GM23338 (cell line): Measurements from ENCODE around the gene NCOA7. TPM values are rescaled to one million over a fixed set of nuclear protein-coding genes. Genes with fewer than 3 reads are reported as not detected.

Source experiments
- ATAC-seq: fragments of 200-7000 bp; cut with Tn5 transposase; 3 replicates; pipeline ENCODE4 v1.9.1; 2020
- DNase-seq: peaks from one replicate; pipeline ENCODE4 v3.0.0-alpha.2; 2015; ENCODE audit warnings: low spot score
- H2AFZ ChIP-seq: fragments of 200-600 bp; sonication (generic); 2 replicates; pipeline ENCODE4 v1.8.0; 2016; ENCODE audit warnings: antibody characterized with exemption, mild to moderate bottlenecking, moderate library complexity
- H3F3A ChIP-seq: fragments of 200-600 bp; sonication (generic); replicated peaks from 2 replicates; pipeline ENCODE4 v1.8.0; 2017; ENCODE audit warnings: antibody characterized with exemption, mixed run types, low read depth
- H3K27ac ChIP-seq: fragments of 200-600 bp; sonication (generic); 2 replicates; pipeline ENCODE4 v1.6.1; 2016; ENCODE audit warnings: low read depth
- H3K27me3 ChIP-seq: fragments of 200-600 bp; sonication (generic); 2 replicates; pipeline ENCODE4 v1.8.0; 2016; ENCODE audit warnings: mild to moderate bottlenecking, mixed run types, moderate library complexity; ENCODE audit not compliant: insufficient read depth
- H3K36me3 ChIP-seq: fragments of 200-600 bp; sonication (generic); 2 replicates; pipeline ENCODE4 v1.8.0; 2016; ENCODE audit warnings: mild to moderate bottlenecking; ENCODE audit not compliant: insufficient read depth
- H3K4me1 ChIP-seq: fragments of 200-600 bp; sonication (generic); 2 replicates; pipeline ENCODE4 v1.8.0; 2016; ENCODE audit warnings: mild to moderate bottlenecking, moderate library complexity; ENCODE audit not compliant: insufficient read depth
- H3K4me2 ChIP-seq: fragments of 200-600 bp; sonication (generic); 2 replicates; pipeline ENCODE4 v1.7.1; 2017; ENCODE audit warnings: mixed run types
- H3K4me3 ChIP-seq: fragments of 200-600 bp; sonication (generic); 2 replicates; pipeline ENCODE4 v1.6.1; 2016; ENCODE audit warnings: mixed run types
- H3K79me2 ChIP-seq: fragments of 200-600 bp; sonication (generic); replicated peaks from 2 replicates; pipeline ENCODE4 v1.8.0; 2017; ENCODE audit warnings: mild to moderate bottlenecking; ENCODE audit not compliant: insufficient read depth
- H3K9me2 ChIP-seq: fragments of 200-600 bp; sonication (generic); 2 replicates; pipeline ENCODE4 v1.8.0; 2017; ENCODE audit not compliant: insufficient read depth
- H4K20me1 ChIP-seq: fragments of 200-600 bp; sonication (generic); replicated peaks from 2 replicates; pipeline ENCODE4 v1.8.0; 2017; ENCODE audit warnings: mild to moderate bottlenecking; ENCODE audit not compliant: insufficient read depth
- H3K27ac Mint-ChIP-seq: 2 replicates; pipeline ENCODE4 v1.8.0; 2020; ENCODE audit warnings: inconsistent platforms, mild to moderate bottlenecking, moderate library complexity, mixed read lengths
- H3K27me3 Mint-ChIP-seq: 3 replicates; pipeline ENCODE4 v1.8.0; 2022; ENCODE audit warnings: low read depth, mild to moderate bottlenecking, moderate library complexity, mixed read lengths, inconsistent platforms; ENCODE audit not compliant: insufficient read depth, poor library complexity
- H3K36me3 Mint-ChIP-seq: 3 replicates; pipeline ENCODE4 v1.8.0; 2021; ENCODE audit warnings: low read depth, mild to moderate bottlenecking, inconsistent platforms, moderate library complexity, mixed read lengths
- H3K4me1 Mint-ChIP-seq: 3 replicates; pipeline ENCODE4 v1.8.0; 2020; ENCODE audit warnings: mild to moderate bottlenecking, inconsistent platforms, mixed read lengths
- H3K4me3 Mint-ChIP-seq: 3 replicates; pipeline ENCODE4 v1.8.0; 2021; ENCODE audit warnings: moderate library complexity, mild to moderate bottlenecking, inconsistent platforms, mixed read lengths
- H3K9me3 Mint-ChIP-seq: 3 replicates; pipeline ENCODE4 v1.8.0; 2020; ENCODE audit warnings: moderate library complexity, mild to moderate bottlenecking, inconsistent platforms, mixed read lengths
- CREB1 ChIP-seq: fragments of 250-450 bp; sonication (Bioruptor Pico); IDR thresholded peaks from 2 replicates; pipeline ENCODE4 v1.5.0; 2020; ENCODE audit warnings: low read depth, mild to moderate bottlenecking, moderate library complexity
- CTCF ChIP-seq, 2 experiments: fragments of 200-600 bp in 1 of 2; sonication (generic) in 1 of 2; conservative IDR thresholded peaks; 2 replicates each; pipeline versions ENCODE4 v1.5.1 to v1.6.1; 2016 to 2017; ENCODE audit warnings: antibody characterized with exemption in 2 of 2, low read depth in 2 of 2, mild to moderate bottlenecking in 2 of 2, moderate library complexity in 1 of 2
- ETS1 ChIP-seq: IDR thresholded peaks from 2 replicates; pipeline ENCODE4 v1.6.1; 2016; ENCODE audit warnings: antibody characterized with exemption
- EZH2 ChIP-seq: fragments of 200-600 bp; sonication (generic); IDR thresholded peaks from one replicate; pipeline ENCODE4 v1.8.0; 2017; ENCODE audit warnings: antibody characterized with exemption, mild to moderate bottlenecking, low read depth; ENCODE audit not compliant: unreplicated experiment
- EZH2phosphoT487 ChIP-seq: fragments of 200-600 bp; sonication (generic); IDR thresholded peaks from one replicate; pipeline ENCODE4 v1.8.1; 2018; ENCODE audit warnings: antibody characterized with exemption; ENCODE audit not compliant: unreplicated experiment
- JUNB ChIP-seq: IDR thresholded peaks from one replicate; pipeline ENCODE4 v1.6.1; 2016; ENCODE audit warnings: antibody characterized with exemption; ENCODE audit not compliant: unreplicated experiment
- NANOG ChIP-seq: IDR thresholded peaks from 2 replicates; pipeline ENCODE4 v1.6.1; 2016; ENCODE audit warnings: antibody characterized with exemption, borderline replicate concordance
- POLR2AphosphoS5 ChIP-seq: IDR thresholded peaks from 2 replicates; pipeline ENCODE4 v1.6.1; 2016; ENCODE audit warnings: antibody characterized with exemption, low read depth
- STAT1 ChIP-seq: IDR thresholded peaks from one replicate; pipeline ENCODE4 v1.6.1; 2016; ENCODE audit warnings: antibody characterized with exemption; ENCODE audit not compliant: unreplicated experiment
- ZNF114 ChIP-seq: fragments of 250-450 bp; sonication (Bioruptor Pico); IDR thresholded peaks from 2 replicates; pipeline ENCODE4 v1.5.0; 2020; ENCODE audit warnings: mild to moderate bottlenecking, moderate library complexity
- ZNF331 ChIP-seq: fragments of 250-450 bp; sonication (Bioruptor Pico); IDR thresholded peaks from 2 replicates; pipeline ENCODE4 v1.5.0; 2020; ENCODE audit warnings: low read depth, mild to moderate bottlenecking, moderate library complexity
- ZNF462 ChIP-seq: fragments of 250-450 bp; sonication (Bioruptor Pico); IDR thresholded peaks from 2 replicates; pipeline ENCODE4 v1.5.0; 2020; ENCODE audit warnings: mild to moderate bottlenecking, moderate library complexity
- polyA plus RNA-seq: library from polyadenylated mRNA; unstranded; fragments of >200 nt; fragmentation: Nextera tagmentation; extraction: Ambion mirVana; gene quantifications from 2 replicates; pipeline ENCODE4 v1.2.1, GENCODE V29; 2016
- total RNA-seq: library from RNA; depleted of rRNA; stranded (reverse); fragments of >200 nt; shearing (Covaris generic); gene quantifications from 2 replicates; pipeline ENCODE4 v1.2.3, GENCODE V29; 2014
- TF ChIP-seq, protein P1 (sequence below): IDR thresholded peaks from one replicate; pipeline ENCODE4 v1.6.1; 2018; ENCODE audit warnings: antibody characterized with exemption; ENCODE audit not compliant: unreplicated experiment

Gene NCOA7
- total and polyA plus RNA-seq, 2 experiments from 2014 or later, result 9.3 to 15.7 TPM

- H3K27ac Mint-ChIP-seq, result no peak overlapping the region
- TF ChIP-seq ZNF331 (no peak), EZH2 (no peak), ETS1 (no peak), POLR2AphosphoS5 (no peak), CTCF (conservative IDR thresholded peaks at IDR 0.05; ENCODE audit: low read depth in 2 of 2) (no peak), JUNB (no peak), EZH2phosphoT487 (no peak), STAT1 (no peak), ZNF114 (CRISPR knock-in tag) (no peak), CREB1 (no peak), NANOG (no peak), ZNF462 (CRISPR knock-in tag) (no peak)
- TF ChIP-seq, protein P1, sequence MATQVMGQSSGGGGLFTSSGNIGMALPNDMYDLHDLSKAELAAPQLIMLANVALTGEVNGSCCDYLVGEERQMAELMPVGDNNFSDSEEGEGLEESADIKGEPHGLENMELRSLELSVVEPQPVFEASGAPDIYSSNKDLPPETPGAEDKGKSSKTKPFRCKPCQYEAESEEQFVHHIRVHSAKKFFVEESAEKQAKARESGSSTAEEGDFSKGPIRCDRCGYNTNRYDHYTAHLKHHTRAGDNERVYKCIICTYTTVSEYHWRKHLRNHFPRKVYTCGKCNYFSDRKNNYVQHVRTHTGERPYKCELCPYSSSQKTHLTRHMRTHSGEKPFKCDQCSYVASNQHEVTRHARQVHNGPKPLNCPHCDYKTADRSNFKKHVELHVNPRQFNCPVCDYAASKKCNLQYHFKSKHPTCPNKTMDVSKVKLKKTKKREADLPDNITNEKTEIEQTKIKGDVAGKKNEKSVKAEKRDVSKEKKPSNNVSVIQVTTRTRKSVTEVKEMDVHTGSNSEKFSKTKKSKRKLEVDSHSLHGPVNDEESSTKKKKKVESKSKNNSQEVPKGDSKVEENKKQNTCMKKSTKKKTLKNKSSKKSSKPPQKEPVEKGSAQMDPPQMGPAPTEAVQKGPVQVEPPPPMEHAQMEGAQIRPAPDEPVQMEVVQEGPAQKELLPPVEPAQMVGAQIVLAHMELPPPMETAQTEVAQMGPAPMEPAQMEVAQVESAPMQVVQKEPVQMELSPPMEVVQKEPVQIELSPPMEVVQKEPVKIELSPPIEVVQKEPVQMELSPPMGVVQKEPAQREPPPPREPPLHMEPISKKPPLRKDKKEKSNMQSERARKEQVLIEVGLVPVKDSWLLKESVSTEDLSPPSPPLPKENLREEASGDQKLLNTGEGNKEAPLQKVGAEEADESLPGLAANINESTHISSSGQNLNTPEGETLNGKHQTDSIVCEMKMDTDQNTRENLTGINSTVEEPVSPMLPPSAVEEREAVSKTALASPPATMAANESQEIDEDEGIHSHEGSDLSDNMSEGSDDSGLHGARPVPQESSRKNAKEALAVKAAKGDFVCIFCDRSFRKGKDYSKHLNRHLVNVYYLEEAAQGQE, result no peak
These were observed 24.8 kb upstream of the NCOA7 start for GRCh38 chr6:125765944-125766343.

More at GRCh38 chr6:125765944-125766343, 24.8 kb upstream of the NCOA7 start:
- Mint-ChIP-seq H3K4me3 (no peak overlapping the region), H3K36me3 (peaks cover 5% of the 10 kb centered on the region; the same call in 2 of the 3 replicates), H3K9me3 (peaks cover 4% of the 10 kb centered on the region; the same call in 2 of the 3 replicates), H3K27me3 (peaks cover 2% of the 10 kb centered on the region), H3K4me1 (peaks cover 8% of the 10 kb centered on the region)
- H3K27me3 ChIP-seq, result no peaks in the 10 kb centered on the region
- no peaks in the 10 kb centered on the region; the same call in none of the 2 replicates for H3K4me1 ChIP-seq
- H3K36me3 ChIP-seq, result no peaks in the 10 kb centered on the region
- no peaks in the 10 kb centered on the region for H3K79me2 ChIP-seq
- no peak overlapping the region for H3K4me2 ChIP-seq
- DNase-seq (no peak), ATAC-seq (no peak)
- no peaks in the 10 kb centered on the region for H3K9me2 ChIP-seq
- H3K4me3 ChIP-seq, result no peak overlapping the region
- H3K27ac ChIP-seq, result no peak overlapping the region
- H3F3A ChIP-seq, result no peaks in the 10 kb centered on the region
- no peaks in the 10 kb centered on the region for H4K20me1 ChIP-seq
- no peak overlapping the region for H2AFZ ChIP-seq
